HEK293 (cell line): Measurements from ENCODE around the gene MLLT10.

Source experiments
- CTCF ChIA-PET: fragments of 350-600 bp; formaldehyde crosslinking; extraction: SDS; loops from one replicate; lab custom pipeline; 2021; ENCODE audit warnings: antibody characterized with exemption; lab: Yijun Ruan, JAX
- POLR2A ChIA-PET: fragments of 300-600 bp; formaldehyde crosslinking; extraction: SDS; loops from one replicate; lab custom pipeline; 2020; ENCODE audit warnings: antibody characterized with exemption, inconsistent platforms; lab: Yijun Ruan, JAX
- H3K27ac ChIP-seq: fragments of 200-500 bp; sonication (Bioruptor generic); 2 replicates; pipeline ENCODE4 v1.5.1; 2014; ENCODE audit warnings: low read depth, low read length, control low read depth, inconsistent platforms; ENCODE audit errors: extremely low read depth
- H3K36me3 ChIP-seq, 2 experiments: fragments of 200-500 bp in 1 of 2; sonication (Bioruptor generic) in 1 of 2; 1 replicate in 1 of 2; 2 replicates in 1 of 2; pipeline ENCODE4 v1.5.1; 2014 to 2017; ENCODE audit warnings: inconsistent platforms in 2 of 2, low read length in 2 of 2; ENCODE audit not compliant: control insufficient read depth in 2 of 2, insufficient read depth in 1 of 2
- H3K4me1 ChIP-seq: fragments of 200-500 bp; sonication (Bioruptor generic); 2 replicates; pipeline ENCODE4 v1.5.1; 2014; ENCODE audit warnings: mild to moderate bottlenecking, low read length, inconsistent platforms; ENCODE audit not compliant: control insufficient read depth, insufficient read depth
- H3K4me3 ChIP-seq: 2 replicates; pipeline ENCODE4 v1.5.1; 2011; ENCODE audit warnings: low read depth, mild to moderate bottlenecking, control low read depth, low read length, moderate library complexity
- H3K9me3 ChIP-seq: fragments of 200-500 bp; sonication (Bioruptor generic); 2 replicates; pipeline ENCODE4 v1.5.1; 2014; ENCODE audit warnings: low read depth, low read length, inconsistent platforms; ENCODE audit not compliant: control insufficient read depth, insufficient read depth
- ATF2 ChIP-seq: fragments of 450-650 bp; formaldehyde crosslinking; IDR thresholded peaks from 2 replicates; pipeline ENCODE4 v1.5.1; 2016; ENCODE audit warnings: missing biosample characterization, missing genetic modification characterization, low read depth
- HOXD13 ChIP-seq: sonication (generic); formaldehyde crosslinking; IDR thresholded peaks from 2 replicates; pipeline ENCODE4 v1.8.0; 2022; ENCODE audit warnings: missing genetic modification reagents, borderline replicate concordance
- MEIS1 ChIP-seq: sonication (generic); formaldehyde crosslinking; IDR thresholded peaks from 2 replicates; pipeline ENCODE4 v1.8.1; 2022; ENCODE audit warnings: missing genetic modification reagents, mild to moderate bottlenecking, borderline replicate concordance
- MYNN ChIP-seq: fragments of 450-650 bp; formaldehyde crosslinking; IDR thresholded peaks from 2 replicates; pipeline ENCODE4 v1.5.1; 2016; ENCODE audit warnings: missing biosample characterization, missing genetic modification characterization, borderline replicate concordance
- TCF7L2 ChIP-seq: IDR thresholded peaks from 2 replicates; pipeline ENCODE4 v1.6.1; 2011; ENCODE audit warnings: low read depth, mild to moderate bottlenecking, inconsistent platforms, low read length, moderate library complexity, borderline replicate concordance
- TRIM28 ChIP-seq: IDR thresholded peaks from 2 replicates; pipeline ENCODE4 v1.6.1; 2011; ENCODE audit warnings: low read length, control low read depth, borderline replicate concordance
- YY1 ChIP-seq: fragments of 450-650 bp; formaldehyde crosslinking; IDR thresholded peaks from 2 replicates; pipeline ENCODE4 v1.5.1; 2018; ENCODE audit warnings: missing biosample characterization, missing genetic modification characterization
- ZBTB6 ChIP-seq: fragments of 450-650 bp; formaldehyde crosslinking; IDR thresholded peaks from 2 replicates; pipeline ENCODE4 v1.5.1; 2017; ENCODE audit warnings: missing biosample characterization, missing genetic modification characterization
- ZFP41 ChIP-seq: fragments of 450-650 bp; formaldehyde crosslinking; IDR thresholded peaks from 2 replicates; pipeline ENCODE4 v1.5.1; 2016; ENCODE audit warnings: missing biosample characterization, missing genetic modification characterization, borderline replicate concordance
- ZNF16 ChIP-seq: fragments of 450-650 bp; formaldehyde crosslinking; IDR thresholded peaks from 2 replicates; pipeline ENCODE4 v1.5.1; 2016; ENCODE audit warnings: low read depth, missing biosample characterization, missing genetic modification characterization
- ZNF248 ChIP-seq: fragments of 450-650 bp; formaldehyde crosslinking; IDR thresholded peaks from 2 replicates; pipeline ENCODE4 v1.5.1; 2017; ENCODE audit warnings: missing biosample characterization, missing genetic modification characterization
- ZNF26 ChIP-seq: fragments of 450-650 bp; formaldehyde crosslinking; IDR thresholded peaks from 2 replicates; pipeline ENCODE4 v1.5.1; 2016; ENCODE audit warnings: missing biosample characterization, missing genetic modification characterization
- ZNF366 ChIP-seq: fragments of 450-650 bp; formaldehyde crosslinking; conservative IDR thresholded peaks from 2 replicates; pipeline ENCODE4 v1.5.1; 2016; ENCODE audit warnings: missing biosample characterization, missing genetic modification characterization
- ZNF664 ChIP-seq: fragments of 450-650 bp; formaldehyde crosslinking; IDR thresholded peaks from 2 replicates; pipeline ENCODE4 v1.5.1; 2016; ENCODE audit warnings: missing biosample characterization, missing genetic modification characterization
- ZNF704 ChIP-seq: fragments of 450-650 bp; formaldehyde crosslinking; IDR thresholded peaks from 2 replicates; pipeline ENCODE4 v1.5.1; 2016; ENCODE audit warnings: missing biosample characterization, missing genetic modification characterization
- ZNF768 ChIP-seq: fragments of 450-650 bp; formaldehyde crosslinking; IDR thresholded peaks from 2 replicates; pipeline ENCODE4 v1.5.1; 2018; ENCODE audit warnings: missing biosample characterization, mild to moderate bottlenecking, missing genetic modification characterization
- ZNF785 ChIP-seq: fragments of 450-650 bp; formaldehyde crosslinking; IDR thresholded peaks from 2 replicates; pipeline ENCODE4 v1.5.1; 2016; ENCODE audit warnings: missing biosample characterization, missing genetic modification characterization
- ZNF792 ChIP-seq: fragments of 450-650 bp; formaldehyde crosslinking; IDR thresholded peaks from 2 replicates; pipeline ENCODE4 v1.5.1; 2016; ENCODE audit warnings: missing biosample characterization, missing genetic modification characterization
- TF ChIP-seq, protein P1 (sequence below): fragments of 450-650 bp; formaldehyde crosslinking; conservative IDR thresholded peaks from 2 replicates; pipeline ENCODE4 v1.5.1; 2016; ENCODE audit warnings: low read depth, missing biosample characterization, missing genetic modification characterization

MLLT10 gene

GRCh38 chr10:21705828-21706176 is 171.8 kb downstream of the MLLT10 start:
- POLR2A ChIA-PET, result no interaction called here
- H3K36me3 ChIP-seq, result peaks cover 0 to 4% of the 10 kb centered on the region in 2 experiments; a peak in 2 of 3 replicates
- no peak for TF ChIP-seq ZFP41 (tag by site-specific recombination)
- no peak for TF ChIP-seq TRIM28
- no peak for TF ChIP-seq ZNF16 (tag by site-specific recombination)
- no peak for TF ChIP-seq ZNF704
- TF ChIP-seq TCF7L2, result no peak
- TF ChIP-seq MEIS1 (CRISPR knock-in tag), result no peak
- TF ChIP-seq ZNF366 (tag by site-specific recombination), result no peak
- no peak for TF ChIP-seq ZNF785
- no peak for TF ChIP-seq ZNF768
- no peak for TF ChIP-seq HOXD13 (CRISPR knock-in tag)
- TF ChIP-seq MYNN (tag by site-specific recombination), result no peak
- no peak for TF ChIP-seq YY1 (tag by site-specific recombination)
- TF ChIP-seq, protein P1, sequence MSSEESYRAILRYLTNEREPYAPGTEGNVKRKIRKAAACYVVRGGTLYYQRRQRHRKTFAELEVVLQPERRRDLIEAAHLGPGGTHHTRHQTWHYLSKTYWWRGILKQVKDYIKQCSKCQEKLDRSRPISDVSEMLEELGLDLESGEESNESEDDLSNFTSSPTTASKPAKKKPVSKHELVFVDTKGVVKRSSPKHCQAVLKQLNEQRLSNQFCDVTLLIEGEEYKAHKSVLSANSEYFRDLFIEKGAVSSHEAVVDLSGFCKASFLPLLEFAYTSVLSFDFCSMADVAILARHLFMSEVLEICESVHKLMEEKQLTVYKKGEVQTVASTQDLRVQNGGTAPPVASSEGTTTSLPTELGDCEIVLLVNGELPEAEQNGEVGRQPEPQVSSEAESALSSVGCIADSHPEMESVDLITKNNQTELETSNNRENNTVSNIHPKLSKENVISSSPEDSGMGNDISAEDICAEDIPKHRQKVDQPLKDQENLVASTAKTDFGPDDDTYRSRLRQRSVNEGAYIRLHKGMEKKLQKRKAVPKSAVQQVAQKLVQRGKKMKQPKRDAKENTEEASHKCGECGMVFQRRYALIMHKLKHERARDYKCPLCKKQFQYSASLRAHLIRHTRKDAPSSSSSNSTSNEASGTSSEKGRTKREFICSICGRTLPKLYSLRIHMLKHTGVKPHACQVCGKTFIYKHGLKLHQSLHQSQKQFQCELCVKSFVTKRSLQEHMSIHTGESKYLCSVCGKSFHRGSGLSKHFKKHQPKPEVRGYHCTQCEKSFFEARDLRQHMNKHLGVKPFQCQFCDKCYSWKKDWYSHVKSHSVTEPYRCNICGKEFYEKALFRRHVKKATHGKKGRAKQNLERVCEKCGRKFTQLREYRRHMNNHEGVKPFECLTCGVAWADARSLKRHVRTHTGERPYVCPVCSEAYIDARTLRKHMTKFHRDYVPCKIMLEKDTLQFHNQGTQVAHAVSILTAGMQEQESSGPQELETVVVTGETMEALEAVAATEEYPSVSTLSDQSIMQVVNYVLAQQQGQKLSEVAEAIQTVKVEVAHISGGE (tag by site-specific recombination), result no peak
- no peak for TF ChIP-seq ZNF26 (tag by site-specific recombination)
- TF ChIP-seq ZNF792 (tag by site-specific recombination), result no peak
- TF ChIP-seq ZBTB6 (tag by site-specific recombination), result no peak
- no peak for TF ChIP-seq ZNF664 (tag by site-specific recombination)
- TF ChIP-seq ATF2 (tag by site-specific recombination), result no peak
- TF ChIP-seq ZNF248 (tag by site-specific recombination), result no peak
- TF ChIP-seq, all 188 proteins: peak for 0
- Histone ChIP-seq H3K4me3 (no peak overlapping the region), H3K9me3 (no peaks in the 10 kb centered on the region), H3K4me1 (no peaks in the 10 kb centered on the region), H3K27ac (no peak overlapping the region)
- CTCF ChIA-PET, result no interaction called here
